ENCODE data around the gene STK39. TPM values are rescaled to one million over a fixed set of nuclear protein-coding genes. Genes with fewer than 3 reads are reported as not detected.

The STK39 gene
- total RNA-seq, 1 donor from 2014 or later: 40.5 TPM

DNA sequence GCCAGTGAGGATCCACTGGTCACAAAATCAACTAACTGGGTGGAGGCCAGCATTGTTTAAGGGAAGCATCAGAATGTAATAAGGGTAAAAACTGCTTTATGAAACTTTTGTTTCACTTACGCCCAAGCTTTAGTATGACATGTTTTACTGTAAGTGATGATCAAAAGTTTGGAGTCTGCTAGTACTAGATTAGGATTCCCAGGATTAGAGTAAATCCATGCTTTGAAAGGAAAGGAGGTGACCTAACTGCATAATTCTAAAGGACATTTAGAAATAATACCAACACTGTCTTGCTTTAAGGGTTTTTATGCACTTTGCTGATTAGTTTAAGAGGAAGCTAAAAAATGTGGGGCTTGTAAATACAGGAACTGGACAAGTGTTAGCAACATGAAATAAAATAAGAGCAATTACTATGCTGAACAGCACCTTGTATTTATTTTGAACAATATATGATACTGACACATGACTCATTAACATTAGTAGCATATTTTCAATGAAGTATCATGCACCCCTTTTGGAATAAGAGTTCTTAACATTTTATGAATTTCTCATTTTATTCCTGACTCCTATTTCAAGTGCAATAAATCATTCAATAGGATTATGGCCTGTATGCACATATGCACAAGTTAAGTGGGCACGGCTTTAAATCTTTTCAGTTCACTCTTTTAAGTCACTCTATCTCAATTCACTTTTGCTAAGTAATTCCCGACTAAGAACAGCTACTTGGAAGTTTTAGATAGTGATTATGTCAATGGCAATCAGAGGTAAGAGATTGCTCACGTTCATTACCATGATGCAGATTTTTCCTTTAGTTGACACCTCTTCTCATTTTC, 62.5 kb downstream of the STK39 start:
- DNase-seq (ENCODE audit: low spot score): no peak

- DNase-seq (ENCODE audit: low spot score): no peak
Observed at GRCh38 chr2:168183308-168183997, 63.9 kb downstream of the STK39 start.

GRCh38 chr2:168182550-168183249, 64.7 kb downstream of the STK39 start:
- no peak for DNase-seq (ENCODE audit: low spot score)

GRCh38 chr2:168181825-168182224, 65.6 kb downstream of the STK39 start:
- no peak for DNase-seq (ENCODE audit: low spot score)

DNA sequence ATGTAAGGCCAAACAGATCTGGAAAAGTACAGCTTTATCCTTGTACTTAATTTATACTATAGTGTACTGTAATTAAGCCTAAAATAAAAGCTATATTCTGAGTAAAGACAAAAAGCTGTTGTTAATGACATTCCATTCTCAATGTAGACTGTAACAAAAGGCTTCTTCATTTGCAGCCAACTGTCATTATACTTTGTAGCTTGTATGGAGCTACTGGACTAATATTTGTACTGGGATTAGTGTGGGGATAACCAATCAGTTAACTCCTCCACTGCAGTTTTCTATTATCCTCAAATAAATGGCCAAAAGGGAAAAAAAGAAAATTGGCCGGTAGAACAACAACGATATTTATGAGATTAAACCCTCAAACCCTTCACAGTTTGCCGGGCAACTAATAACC, 66.5 kb downstream of the STK39 start:
- DNase-seq (ENCODE audit: low spot score): no peak

DNA sequence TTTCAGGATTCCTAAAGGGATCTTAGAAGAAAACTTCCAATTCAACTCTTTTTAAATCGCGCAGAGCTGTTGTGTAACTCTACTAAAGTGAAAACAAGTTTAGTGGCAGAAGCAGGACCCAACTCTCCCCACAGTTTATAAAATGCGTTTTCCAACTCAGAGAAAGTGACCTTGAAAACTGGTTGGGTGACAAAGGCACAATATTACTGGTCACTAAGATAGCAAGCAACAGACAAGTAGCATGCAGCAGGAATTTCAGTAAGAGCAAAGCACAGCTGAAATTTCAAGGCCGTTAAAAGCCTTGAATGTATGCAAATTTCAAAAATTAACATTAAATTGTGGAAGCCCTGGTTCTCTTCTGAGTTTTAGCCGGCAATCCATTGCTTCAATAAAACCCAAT, 66.9 kb downstream of the STK39 start:
- no peak for DNase-seq (ENCODE audit: low spot score)

- DNase-seq (ENCODE audit: low spot score): no peak
Observed at GRCh38 chr2:168179592-168179991, 67.8 kb downstream of the STK39 start.

GRCh38 chr2:168178520-168179324, 68.7 kb downstream of the STK39 start:
- no peak for DNase-seq (ENCODE audit: low spot score)

DNA sequence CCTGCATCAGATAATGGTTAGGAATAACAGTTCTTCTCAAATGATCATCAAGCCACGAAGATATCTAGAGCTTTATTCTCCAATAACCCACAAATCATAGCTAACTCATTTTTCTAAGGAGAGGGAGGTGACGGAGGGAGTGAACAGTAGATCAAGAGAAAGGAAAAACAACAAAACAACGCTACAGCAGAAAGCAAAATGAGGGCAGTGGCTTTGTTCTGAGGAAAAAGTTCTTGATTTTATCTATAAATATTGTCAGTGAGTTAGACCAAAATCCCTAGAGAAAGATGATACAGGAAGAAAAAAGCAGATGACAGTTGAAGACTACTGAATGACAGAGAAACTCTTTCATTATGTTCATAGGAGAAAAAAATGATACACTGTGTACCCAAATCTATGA, 71.0 kb downstream of the STK39 start:
- DNase-seq (ENCODE audit: low spot score): no peak

DNA sequence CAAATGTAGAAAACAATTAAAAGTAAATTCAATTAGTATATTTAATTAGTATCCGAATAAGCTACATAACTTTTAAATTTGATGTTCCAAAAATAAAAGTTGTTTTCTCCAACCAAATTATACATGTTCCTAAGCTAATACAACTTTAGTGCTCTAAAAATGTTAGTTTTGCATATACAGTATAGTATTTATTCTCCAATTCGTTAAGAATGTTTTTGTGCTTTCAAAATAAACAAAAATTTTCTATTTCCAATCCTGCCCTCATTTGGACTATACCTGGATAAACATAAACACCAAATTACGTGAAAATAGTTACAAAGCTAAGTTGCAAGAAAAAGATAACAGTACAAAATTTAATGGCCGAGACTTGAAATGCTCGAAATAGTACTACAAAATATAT, 71.9 kb downstream of the STK39 start:
- DNase-seq (ENCODE audit: low spot score): no peak

- DNase-seq (ENCODE audit: low spot score): no peak
Observed at GRCh38 chr2:168174756-168175155, 72.6 kb downstream of the STK39 start.

DNA sequence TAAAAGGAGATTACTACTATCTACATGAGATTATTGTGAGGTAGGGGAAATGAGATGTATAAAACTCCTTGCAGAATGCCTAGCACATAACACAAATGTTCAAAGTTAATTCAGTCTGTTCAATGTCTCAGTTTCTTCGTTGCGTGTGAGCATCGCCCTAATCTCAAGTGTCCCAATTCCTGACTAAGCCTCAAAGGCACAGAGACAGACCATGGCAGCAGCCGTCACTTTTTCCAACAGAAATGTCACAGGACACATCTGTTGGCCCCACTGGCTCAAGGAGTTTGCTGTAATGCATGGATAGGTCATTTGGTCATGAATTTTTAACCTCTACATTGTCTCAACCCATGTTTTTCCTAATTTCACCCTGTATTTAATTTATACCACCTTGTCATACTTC, 75.3 kb downstream of the STK39 start:
- no peak for DNase-seq (ENCODE audit: low spot score)

- no peak for DNase-seq (ENCODE audit: low spot score)
Observed at GRCh38 chr2:168171059-168171762, 76.2 kb downstream of the STK39 start.

- DNase-seq (ENCODE audit: low spot score): no peak
Observed at GRCh38 chr2:168169097-168169745, 78.2 kb downstream of the STK39 start.

GRCh38 chr2:168167511-168168263, 79.7 kb downstream of the STK39 start:
- DNase-seq (ENCODE audit: low spot score): no peak

GRCh38 chr2:168166902-168167510, 80.4 kb downstream of the STK39 start:
- no peak for DNase-seq (ENCODE audit: low spot score)

DNA sequence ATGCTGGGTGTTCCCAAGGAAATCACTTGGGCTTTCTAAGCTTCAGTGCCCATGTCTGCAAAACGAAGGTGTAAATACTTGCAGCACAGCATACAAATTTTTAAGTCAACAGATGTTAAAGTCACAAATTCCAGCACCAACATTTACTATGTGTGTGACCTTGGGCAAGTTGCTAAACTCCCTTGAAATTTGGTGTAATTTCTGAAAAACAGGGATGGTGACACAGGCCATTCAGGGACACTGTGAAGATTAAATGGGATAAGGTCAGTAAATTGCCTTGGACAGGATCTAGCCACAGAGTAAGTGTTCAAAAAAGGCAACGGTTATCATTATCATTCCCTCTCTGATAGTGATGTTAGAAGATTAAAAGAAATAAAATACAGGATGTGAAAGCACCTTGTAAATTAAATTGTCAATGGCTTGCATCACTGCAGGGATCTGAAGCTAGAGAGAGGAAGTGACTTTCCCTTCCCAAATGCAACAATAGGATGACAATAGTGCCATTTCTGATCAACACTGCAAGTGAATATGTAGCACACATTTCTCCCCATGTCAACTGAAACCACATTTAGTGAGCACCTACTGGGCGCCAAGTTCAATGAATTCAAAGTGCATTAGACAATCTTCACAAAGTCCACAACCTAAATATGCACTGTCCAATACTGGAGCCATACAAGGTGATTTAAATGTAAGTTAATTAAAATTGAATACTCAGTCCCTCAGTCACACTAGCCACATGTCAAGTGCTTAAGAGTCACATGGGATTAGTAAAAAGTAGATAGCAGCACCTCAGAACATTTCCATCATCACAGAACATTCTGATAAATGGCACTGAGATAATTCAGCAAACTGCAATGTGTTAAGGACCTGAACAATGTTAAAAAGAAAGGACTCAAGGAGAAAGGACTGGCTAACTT, 81.2 kb downstream of the STK39 start:
- DNase-seq (ENCODE audit: low spot score): no peak

DNA sequence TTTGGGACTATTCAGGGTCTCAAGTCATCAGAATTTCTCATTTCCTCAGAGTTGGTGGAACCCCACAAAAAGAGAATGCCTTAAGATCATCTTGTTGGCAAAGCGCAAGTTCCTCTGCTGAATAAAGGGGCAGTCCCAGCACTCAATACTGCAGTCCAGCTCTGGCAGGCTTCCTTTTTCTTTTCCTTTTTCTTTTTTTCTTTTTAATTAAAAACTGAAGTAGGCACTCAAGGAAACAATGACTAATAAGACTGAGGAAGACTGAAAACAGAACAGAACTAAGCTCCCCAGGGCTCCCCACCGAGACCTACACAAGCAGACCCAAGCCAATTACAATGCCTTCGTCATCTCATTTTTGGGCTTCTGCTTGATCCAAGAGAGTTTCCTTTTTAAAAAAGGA, 82.0 kb downstream of the STK39 start:
- no peak for DNase-seq (ENCODE audit: low spot score)
